C4-2B (cell line): ENCODE results near the gene FNDC3B.

Experiments used
- ZFX ChIP-seq: fragments of 450-650 bp; IDR thresholded peaks from 2 replicates; pipeline ENCODE4 v1.6.1; 2017
- TF ChIP-seq, protein P1 (sequence below): fragments of 450-650 bp; conservative IDR thresholded peaks from 2 replicates; pipeline ENCODE4 v1.5.1; 2017; ENCODE audit warnings: mild to moderate bottlenecking

DNA sequence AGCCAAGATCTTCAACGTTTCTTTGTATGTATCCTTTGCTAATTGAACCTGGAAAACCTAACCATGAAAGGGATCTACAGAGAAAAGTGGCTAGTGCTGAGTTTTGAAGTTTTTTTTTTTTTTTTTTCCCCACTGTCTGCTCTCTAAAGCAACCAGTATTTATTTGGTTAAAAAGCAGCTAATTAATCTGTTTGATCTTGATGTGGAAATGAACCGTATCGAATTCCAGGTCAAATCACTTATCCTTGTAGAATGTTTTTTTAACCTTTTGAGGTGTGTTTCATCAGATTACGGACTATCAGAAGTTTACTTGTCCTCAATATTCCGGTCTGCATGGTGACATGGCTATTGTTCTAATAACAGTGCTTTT is 117.2 kb downstream of the FNDC3B start:
- TF ChIP-seq, protein P1, sequence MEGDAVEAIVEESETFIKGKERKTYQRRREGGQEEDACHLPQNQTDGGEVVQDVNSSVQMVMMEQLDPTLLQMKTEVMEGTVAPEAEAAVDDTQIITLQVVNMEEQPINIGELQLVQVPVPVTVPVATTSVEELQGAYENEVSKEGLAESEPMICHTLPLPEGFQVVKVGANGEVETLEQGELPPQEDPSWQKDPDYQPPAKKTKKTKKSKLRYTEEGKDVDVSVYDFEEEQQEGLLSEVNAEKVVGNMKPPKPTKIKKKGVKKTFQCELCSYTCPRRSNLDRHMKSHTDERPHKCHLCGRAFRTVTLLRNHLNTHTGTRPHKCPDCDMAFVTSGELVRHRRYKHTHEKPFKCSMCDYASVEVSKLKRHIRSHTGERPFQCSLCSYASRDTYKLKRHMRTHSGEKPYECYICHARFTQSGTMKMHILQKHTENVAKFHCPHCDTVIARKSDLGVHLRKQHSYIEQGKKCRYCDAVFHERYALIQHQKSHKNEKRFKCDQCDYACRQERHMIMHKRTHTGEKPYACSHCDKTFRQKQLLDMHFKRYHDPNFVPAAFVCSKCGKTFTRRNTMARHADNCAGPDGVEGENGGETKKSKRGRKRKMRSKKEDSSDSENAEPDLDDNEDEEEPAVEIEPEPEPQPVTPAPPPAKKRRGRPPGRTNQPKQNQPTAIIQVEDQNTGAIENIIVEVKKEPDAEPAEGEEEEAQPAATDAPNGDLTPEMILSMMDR = no peak
- TF ChIP-seq ZFX = no peak
